K562 (cell line): ENCODE data around the gene ZAP70. TPM values are rescaled to one million over a fixed set of nuclear protein-coding genes. Genes with fewer than 3 reads are reported as not detected.

Experiments
- ATAC-seq: fragments of 200-7000 bp; cut with Tn5 transposase; 3 replicates; pipeline ENCODE4 v1.9.1; 2020; ENCODE audit warnings: moderate library complexity
- BruUV-seq: library from RNA; stranded (reverse); fragments of 400-500 nt; replicated peaks from 2 replicates; lab custom pipeline; 2021; lab: Mats Ljungman, UMichigan
- CTCF ChIA-PET: fragments of 300-600 bp; formaldehyde crosslinking; extraction: SDS; loops from one replicate; lab custom pipeline; 2021; ENCODE audit warnings: low intra/inter-chr PET ratio; lab: Yijun Ruan, JAX
- POLR2A ChIA-PET: fragments of 300-600, 350-650 bp; sonication (Branson Sonifier 250); formaldehyde crosslinking; extraction: SDS; loops from one replicate; lab custom pipeline; 2021; ENCODE audit warnings: antibody characterized with exemption, inconsistent platforms; lab: Yijun Ruan, JAX
- DNase-seq, 4 experiments: peaks; one replicate each; pipeline versions ENCODE4 v3.0.0 to v3.0.0-alpha.2; 2011 to 2018; ENCODE audit warnings: low spot score in 3 of 4, mixed read lengths in 3 of 4; ENCODE audit errors: extremely low read depth in 1 of 4
- FAIRE-seq: peaks from 2 replicates; lab custom pipeline; 2011; peaks lifted over from hg19 to GRCh38; lab: Jason Lieb, UNC
- H2AFZ ChIP-seq: 2 replicates; pipeline ENCODE4 v1.6.0; 2011; ENCODE audit warnings: low read depth, low read length, control low read depth, inconsistent platforms
- H3K27ac ChIP-seq: fragments of 200-600 bp; 3 replicates; pipeline ENCODE4 v1.8.0; 2011; ENCODE audit warnings: low read depth, mild to moderate bottlenecking, control low read depth, inconsistent platforms, low read length, moderate library complexity, mixed read lengths; ENCODE audit errors: extremely low read depth
- H3K27me3 ChIP-seq, 2 experiments: fragments of 300-600 bp in 1 of 2; 2 replicates in 1 of 2; 3 replicates in 1 of 2; pipeline versions ENCODE4 v1.6.0 to v1.8.0; 2011; ENCODE audit warnings: inconsistent platforms in 2 of 2, low read length in 2 of 2, mild to moderate bottlenecking in 1 of 2, mixed read lengths in 1 of 2, moderate library complexity in 1 of 2; ENCODE audit not compliant: control insufficient read depth in 2 of 2, insufficient read depth in 2 of 2
- H3K36me3 ChIP-seq: fragments of 300-600 bp; 3 replicates; pipeline ENCODE4 v1.8.0; 2011; ENCODE audit warnings: mild to moderate bottlenecking, low read length, inconsistent platforms; ENCODE audit not compliant: control insufficient read depth, insufficient read depth
- H3K4me1 ChIP-seq, 2 experiments: fragments of 200-600 bp in 1 of 2; replicated peaks in 1 of 2; 2 replicates in 1 of 2; 3 replicates in 1 of 2; pipeline versions ENCODE4 v1.5.1 to v1.8.0; 2011; ENCODE audit warnings: inconsistent platforms in 2 of 2, low read length in 2 of 2, mild to moderate bottlenecking in 1 of 2, mixed read lengths in 1 of 2, moderate library complexity in 1 of 2; ENCODE audit not compliant: control insufficient read depth in 2 of 2, insufficient read depth in 2 of 2
- H3K4me2 ChIP-seq: 2 replicates; pipeline ENCODE4 v1.6.1; 2011; ENCODE audit warnings: low read length, control low read depth, inconsistent platforms, mixed read lengths; ENCODE audit not compliant: insufficient read depth
- H3K4me3 ChIP-seq: fragments of 200-600 bp; sonication (generic), shearing (Covaris generic); 2 replicates; pipeline ENCODE4 v1.5.1; 2016; ENCODE audit warnings: control low read depth, inconsistent platforms
- H3K79me2 ChIP-seq: fragments of 200-600 bp; 3 replicates; pipeline ENCODE4 v1.8.0; 2011; ENCODE audit warnings: low read length, inconsistent platforms; ENCODE audit not compliant: control insufficient read depth, insufficient read depth
- H3K9ac ChIP-seq, 2 experiments: 2 replicates each; pipeline versions ENCODE4 v1.6.0 to v1.6.1; 2011; ENCODE audit warnings: low read depth in 2 of 2, low read length in 2 of 2, control low read depth in 1 of 2, inconsistent platforms in 1 of 2, mild to moderate bottlenecking in 1 of 2, mixed read lengths in 1 of 2; ENCODE audit not compliant: insufficient read depth in 1 of 2
- H3K9me1 ChIP-seq: one replicate; pipeline ENCODE4 v1.6.0; 2011; ENCODE audit warnings: inconsistent platforms, mild to moderate bottlenecking, low read length, moderate library complexity; ENCODE audit not compliant: control insufficient read depth, insufficient read depth
- H3K9me3 ChIP-seq: replicated peaks from 2 replicates; pipeline ENCODE4 v1.5.1; 2011; ENCODE audit warnings: low read depth, low read length, inconsistent platforms; ENCODE audit not compliant: control insufficient read depth, insufficient read depth
- H4K20me1 ChIP-seq: replicated peaks from 2 replicates; pipeline ENCODE4 v1.6.1; 2011; ENCODE audit warnings: low read length, inconsistent platforms, mixed read lengths; ENCODE audit not compliant: control insufficient read depth, insufficient read depth
- CBFA2T2 ChIP-seq: fragments of 450-650 bp; conservative IDR thresholded peaks from 2 replicates; pipeline ENCODE4 v1.6.1; 2017; ENCODE audit warnings: mild to moderate bottlenecking
- CLOCK ChIP-seq: fragments of 250-450 bp; sonication (Bioruptor Pico); IDR thresholded peaks from 2 replicates; pipeline ENCODE4 v1.4.0; 2020; ENCODE audit warnings: mild to moderate bottlenecking, moderate library complexity, borderline replicate concordance
- CREB3L1 ChIP-seq: fragments of 450-650 bp; IDR thresholded peaks from 2 replicates; pipeline ENCODE4 v1.6.1; 2014; ENCODE audit warnings: low read depth, mild to moderate bottlenecking, moderate library complexity, borderline replicate concordance
- CTBP1 ChIP-seq: fragments of 450-650 bp; IDR thresholded peaks from 2 replicates; pipeline ENCODE4 v1.6.1; 2016; ENCODE audit warnings: borderline replicate concordance
- FOXJ2 ChIP-seq: fragments of 200-800 bp; sonication (Bioruptor generic); IDR thresholded peaks from 2 replicates; pipeline ENCODE4 v1.6.1; 2016; ENCODE audit warnings: missing genetic modification characterization, missing compliant biosample characterization
- GTF3C2 ChIP-seq: IDR thresholded peaks from 3 replicates; pipeline ENCODE4 v1.6.1; 2011; ENCODE audit warnings: borderline replicate concordance, mild to moderate bottlenecking, moderate library complexity; ENCODE audit not compliant: insufficient read length; ENCODE audit errors: extremely low read depth
- HNRNPH1 ChIP-seq: fragments of 200-400 bp; formaldehyde crosslinking; optimal IDR thresholded peaks from 2 replicates; pipeline ENCODE3; 2017; ENCODE audit warnings: low read depth, mild to moderate bottlenecking, low read length, moderate library complexity
- KDM2B ChIP-seq: fragments of 250-450 bp; sonication (Bioruptor Pico); IDR thresholded peaks from 2 replicates; pipeline ENCODE4 v1.8.0; 2021; ENCODE audit warnings: mild to moderate bottlenecking, moderate library complexity
- PML ChIP-seq: IDR thresholded peaks from 2 replicates; pipeline ENCODE4 v1.6.1; 2012; ENCODE audit warnings: low read length, inconsistent platforms
- ZNF121 ChIP-seq: sonication (generic); formaldehyde crosslinking; conservative IDR thresholded peaks from 2 replicates; pipeline ENCODE4 v1.8.0; 2022; ENCODE audit warnings: missing genetic modification reagents
- WGBS: fragments of 100-300 bp; shearing (Covaris generic); methylation state at CpG from one replicate; pipeline ENCODE4 v1.1.6; 2016; ENCODE audit warnings: low coverage, mixed read lengths; ENCODE audit not compliant: insufficient coverage; ENCODE audit errors: missing lambda C conversion rate; 5-methylcytosine and 5-hydroxymethylcytosine counted together
- in situ Hi-C: fragments of 300-500 bp; cut with MboI; formaldehyde crosslinking; loops from 4 replicates; pipeline ENCODE4 v1.15.0; 2018; ENCODE audit warnings: inconsistent platforms, mixed read lengths
- intact Hi-C: fragments of 100-400 bp; cut with micrococcal nuclease; formaldehyde crosslinking; loops from 2 replicates; pipeline ENCODE4 v1.14.2; 2022
- polyA plus RNA-seq, 8 experiments: library from polyadenylated mRNA; depleted of rRNA in 4 of 8; stranded (reverse) in 5 of 8; unstranded in 3 of 8; fragments of >200 nt; fragmentation: Nextera tagmentation in 2 of 8; fragmentation: Illumina TruSeq in 1 of 8; extraction: Ambion mirVana in 2 of 8; extraction: Trizol in 1 of 8; gene quantifications; 2 replicates each; pipeline versions ENCODE4 v1.2.1 to v1.2.3, GENCODE V29; 2011 to 2014; ENCODE audit warnings: inconsistent platforms in 1 of 8, missing spikeins in 1 of 8
- total RNA-seq, 7 experiments: library from RNA; depleted of rRNA in 6 of 7; stranded (reverse); fragments of >200 nt in 6 of 7; fragmentation: Illumina TruSeq in 2 of 7; extraction: Trizol in 2 of 7; gene quantifications; 2 replicates each; pipeline versions ENCODE4 v1.2.1 to v1.2.3, GENCODE V29; 2011 to 2021; ENCODE audit warnings: low replicate concordance in 1 of 7

The ZAP70 gene
- total and polyA plus RNA-seq, 9 of the 15 experiments (the other 6 are each of a cell fraction or from before 2014, with no cell fraction given) = 0.06 to 0.80 (median 0.21) TPM; not detected in 1

- Histone ChIP-seq H3K27ac (no peak overlapping the region), H3K4me3 (no peak overlapping the region), H3K4me2 (no peak overlapping the region), H3K4me1 (no peaks in the 10 kb centered on the region), H3K36me3 (peaks cover 50% of the 10 kb centered on the region; the same call in 1 of the 3 replicates), H3K27me3 (no peaks in the 10 kb centered on the region), H3K9me1 (no peaks in the 10 kb centered on the region), H3K79me2 (no peaks in the 10 kb centered on the region), H3K9me3 (no peaks in the 10 kb centered on the region), H4K20me1 (no peaks in the 10 kb centered on the region), H3K9ac (no peak overlapping the region), H2AFZ (no peak overlapping the region)
- FAIRE-seq (no peak), ATAC-seq (no peak), DNase-seq (no peak)
- in situ Hi-C loops = no loop called here
- CTCF ChIA-PET = no interaction called here
- WGBS = 61% methylated on average over 4 of the region's 4 CpGs
- BruUV-seq = no TSS peak
- TF ChIP-seq CBFA2T2 (no peak), ZNF121 (no peak), KDM2B (CRISPR knock-in tag) (no peak), HNRNPH1 (no peak), FOXJ2 (tag) (no peak), CREB3L1 (no peak), GTF3C2 (no peak), CTBP1 (no peak), CLOCK (CRISPR knock-in tag) (no peak), PML (no peak)
- POLR2A ChIA-PET = no interaction called here
- intact Hi-C loops = no loop called here
These were observed 57.1 kb downstream of the ZAP70 start for GRCh38 chr2:97770445-97770844.
